ENCODE results near the gene RAB3IL1.
"Not testable (repeated sequence)": the region's sequence is repeated elsewhere in the genome, so short reads cannot be mapped to it uniquely, and the experiment has no call there.

The RAB3IL1 gene

DNA sequence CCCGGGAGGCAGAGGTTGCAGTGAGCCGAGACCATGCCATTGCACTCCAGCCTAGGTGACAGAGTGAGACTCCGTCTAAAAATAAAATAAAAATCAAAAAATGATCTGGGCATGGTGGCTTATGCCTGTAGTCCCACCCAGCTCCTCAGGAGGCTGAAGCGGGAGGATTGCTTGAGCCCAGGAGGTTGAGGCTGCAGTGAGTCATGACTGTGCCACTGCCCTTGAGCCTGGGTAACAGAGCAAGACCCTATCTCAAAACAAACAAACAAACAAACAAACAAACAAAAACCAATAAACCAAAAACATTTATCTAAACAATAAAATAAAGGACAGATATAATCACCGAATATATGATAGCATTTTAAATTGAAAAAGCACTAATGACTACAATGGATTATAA, 36.3 kb upstream of the RAB3IL1 start:
- not testable (repeated sequence) for DNase-seq (ENCODE audit: low read depth in 3 of 3)

- no peak for DNase-seq (ENCODE audit: low read depth in 3 of 3)
Observed at GRCh38 chr11:61952882-61953281, 35.5 kb upstream of the RAB3IL1 start.

DNA sequence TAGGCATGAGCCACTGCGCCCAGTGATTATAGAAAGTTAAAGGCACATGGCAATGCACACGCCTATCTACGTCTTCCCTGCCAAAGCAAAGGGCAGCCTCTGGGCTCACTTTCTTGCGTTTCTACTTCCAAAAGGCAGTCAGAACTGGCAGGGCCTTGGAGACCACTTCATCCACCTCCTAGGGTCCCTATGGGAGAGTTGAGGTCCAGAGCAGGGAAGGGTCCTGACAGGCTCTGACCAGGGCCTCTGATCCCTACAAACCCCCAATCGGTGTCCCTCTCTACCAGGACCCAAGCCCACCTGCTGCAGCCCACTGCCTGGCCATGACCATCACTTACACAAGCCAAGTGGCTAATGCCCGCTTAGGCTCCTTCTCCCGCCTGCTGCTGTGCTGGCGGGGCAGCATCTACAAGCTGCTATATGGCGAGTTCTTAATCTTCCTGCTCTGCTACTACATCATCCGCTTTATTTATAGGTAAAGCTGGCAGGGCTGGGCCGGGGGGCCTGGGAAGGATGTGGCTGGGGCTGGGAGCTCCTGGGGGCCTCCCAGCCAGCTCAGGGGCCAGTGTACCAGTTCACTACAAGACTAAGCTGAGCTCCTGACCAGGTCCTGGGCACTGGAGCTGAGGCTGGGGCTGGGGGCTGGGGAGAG, 34.2 kb upstream of the RAB3IL1 start:
- no peak for DNase-seq (ENCODE audit: low read depth in 3 of 3)

- DNase-seq (ENCODE audit: low read depth in 3 of 3) = no peak
Observed at GRCh38 chr11:61950035-61950547, 32.7 kb upstream of the RAB3IL1 start, which contains the start of gene BEST1. TSS of gene BEST1 (plus strand) at chr11:61950351. CDS start at chr11:61951807, 1,456 bp downstream.

GRCh38 chr11:61949169-61950034, 32.0 kb upstream of the RAB3IL1 start:
- no peak for DNase-seq (ENCODE audit: low read depth in 3 of 3)

DNA sequence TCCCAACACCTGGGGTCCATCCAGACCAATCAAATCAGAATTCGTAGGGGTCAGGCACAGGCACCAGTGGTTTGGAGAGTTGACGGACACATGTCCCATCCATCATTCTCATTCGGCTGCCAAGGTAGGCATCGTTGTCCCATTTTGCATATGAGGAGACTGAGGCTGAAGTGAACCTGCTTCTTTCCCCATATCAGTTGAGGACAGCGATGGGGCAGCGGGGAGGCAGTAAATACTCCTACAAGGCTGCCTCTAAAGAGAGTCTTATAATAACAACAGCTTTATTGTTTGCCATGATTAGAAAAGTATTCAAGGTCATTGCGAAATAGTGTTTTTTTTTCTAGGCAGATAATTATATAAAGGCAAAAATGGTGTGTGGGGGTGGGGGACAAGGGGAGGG, 31.1 kb upstream of the RAB3IL1 start:
- no peak for DNase-seq (ENCODE audit: low read depth in 3 of 3)

DNA sequence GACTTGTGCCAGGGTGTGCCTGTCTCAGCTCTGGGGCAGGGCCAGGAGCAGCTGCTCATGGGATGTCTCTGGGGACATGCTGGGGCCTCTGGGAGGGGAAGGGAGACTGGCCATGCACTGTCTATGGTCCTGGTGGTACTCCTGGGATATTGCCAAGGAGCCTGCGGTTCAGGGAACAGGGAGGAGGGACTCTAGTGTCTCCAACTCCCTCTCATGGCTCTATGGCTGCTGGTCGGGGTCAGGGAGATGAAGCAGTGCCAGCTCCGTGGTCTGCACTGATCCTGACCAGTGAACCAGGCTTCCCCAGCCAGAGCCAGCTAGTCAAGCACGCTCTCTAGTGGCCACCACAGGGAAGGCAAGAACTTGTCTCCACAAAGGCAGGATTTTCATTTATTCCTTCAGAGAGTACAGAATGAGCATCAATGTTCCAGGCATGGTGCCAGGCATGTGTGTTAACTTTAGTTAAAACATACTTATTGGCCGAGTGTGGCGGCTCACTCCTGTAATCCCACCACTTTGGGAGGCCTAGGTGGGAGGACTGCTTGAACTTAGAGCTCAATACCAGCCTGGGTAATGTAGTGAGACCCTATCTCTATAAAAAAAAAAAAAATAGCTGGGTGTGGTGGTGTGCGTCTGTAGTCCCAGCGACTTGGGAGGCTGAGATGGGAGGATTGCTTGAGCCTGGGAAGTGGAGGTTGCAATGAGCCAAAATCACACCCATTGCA, 30.3 kb upstream of the RAB3IL1 start:
- peak in 2 of 3 donors; percentile 31 to 45 for DNase-seq (ENCODE audit: low read depth in 3 of 3)

DNA sequence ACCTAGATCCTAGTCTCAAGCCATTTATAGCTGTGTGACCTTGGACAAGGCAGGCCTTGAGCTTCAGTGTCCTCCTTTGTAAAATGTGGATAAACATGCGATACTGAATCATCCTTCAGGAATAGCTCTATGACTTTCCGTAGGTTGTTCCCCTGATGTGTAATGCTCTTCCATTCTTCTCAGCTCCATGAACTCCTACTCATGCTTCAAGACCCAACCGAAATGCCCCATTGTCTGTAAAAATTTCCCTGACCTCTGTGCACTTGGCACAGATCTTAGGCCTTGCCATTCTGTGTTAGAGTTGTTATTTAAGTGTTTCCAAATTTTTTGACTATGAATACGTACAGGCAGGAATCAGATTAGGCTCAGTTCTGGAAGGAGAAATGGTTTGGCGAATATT, 29.5 kb upstream of the RAB3IL1 start:
- no peak for DNase-seq (ENCODE audit: low read depth in 3 of 3)

DNA sequence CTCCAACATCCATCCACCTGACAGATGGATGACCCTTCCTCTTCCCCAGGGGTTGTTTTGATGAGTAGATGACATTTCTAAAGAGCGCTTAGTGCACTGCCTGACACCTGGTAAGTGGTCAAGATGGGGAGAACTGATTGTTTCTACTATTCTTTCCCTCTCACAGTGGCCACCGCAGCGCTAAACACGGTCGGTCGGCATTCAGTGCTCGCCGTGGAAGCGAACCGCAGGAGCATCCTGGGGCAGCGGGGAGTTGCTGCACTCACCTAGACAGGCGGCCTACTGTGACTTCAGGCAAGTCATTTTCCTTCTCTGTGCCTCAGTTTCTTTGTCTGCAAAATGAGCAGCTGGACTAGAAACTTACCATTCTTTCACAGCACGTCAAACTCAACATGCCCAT, 27.8 kb upstream of the RAB3IL1 start:
- no peak for DNase-seq (ENCODE audit: low read depth in 3 of 3)

GRCh38 chr11:61940466-61940865, 23.1 kb upstream of the RAB3IL1 start:
- no peak for DNase-seq (ENCODE audit: low read depth in 3 of 3)

GRCh38 chr11:61935861-61936260, 18.5 kb upstream of the RAB3IL1 start:
- no peak for DNase-seq (ENCODE audit: low read depth in 3 of 3)

GRCh38 chr11:61930933-61931332, 13.6 kb upstream of the RAB3IL1 start:
- no peak for DNase-seq (ENCODE audit: low read depth in 3 of 3)

- no peak for DNase-seq (ENCODE audit: low read depth in 3 of 3)
Observed at GRCh38 chr11:61928606-61929005, 11.2 kb upstream of the RAB3IL1 start.

- DNase-seq (ENCODE audit: low read depth in 3 of 3) = no peak
Observed at GRCh38 chr11:61927501-61927900, 10.1 kb upstream of the RAB3IL1 start.

DNA sequence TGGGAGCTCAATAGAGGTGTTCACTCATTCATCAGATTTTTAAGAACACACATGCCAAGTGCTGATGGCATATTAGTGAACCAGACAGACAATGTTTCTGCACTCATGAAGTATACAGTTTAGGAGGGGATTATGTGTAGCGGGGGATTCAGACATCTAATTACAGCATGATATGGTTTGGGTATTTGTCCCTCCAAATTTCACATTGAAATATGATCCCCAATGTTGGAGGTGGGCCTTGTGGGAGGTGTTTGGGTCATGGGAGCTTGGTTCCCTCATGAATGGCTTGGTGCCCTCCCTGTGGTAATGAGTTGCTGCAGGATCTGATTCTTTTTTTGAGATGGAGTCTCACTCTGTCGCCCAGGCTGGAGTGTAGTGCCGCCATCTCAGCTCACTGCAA, 8.9 kb upstream of the RAB3IL1 start:
- no peak for DNase-seq (ENCODE audit: low read depth in 3 of 3)

DNA sequence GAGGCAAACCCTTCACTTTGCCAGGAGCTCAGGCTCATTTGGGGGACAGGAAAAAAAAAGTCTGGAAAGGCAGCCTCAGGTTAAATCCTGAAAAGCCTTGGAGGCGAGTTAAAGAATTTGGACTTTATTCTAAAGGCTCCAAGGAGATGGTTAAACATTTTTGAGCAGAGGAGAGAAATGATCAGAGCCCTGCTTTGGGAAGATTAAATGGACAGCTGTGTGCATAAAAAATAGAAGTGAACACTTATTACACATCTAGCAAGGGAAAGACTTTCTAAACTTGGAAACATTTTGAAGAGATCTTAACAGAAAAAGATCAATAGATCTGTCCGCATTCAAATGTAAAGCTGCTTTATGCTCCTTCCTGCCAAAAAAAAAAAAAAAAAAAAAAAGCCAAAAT, 8.4 kb upstream of the RAB3IL1 start:
- DNase-seq (ENCODE audit: low read depth in 3 of 3) = no peak

- DNase-seq (ENCODE audit: low read depth in 3 of 3) = no peak
Observed at GRCh38 chr11:61924064-61924455, 6.7 kb upstream of the RAB3IL1 start.

GRCh38 chr11:61923166-61924063, 6.0 kb upstream of the RAB3IL1 start:
- no peak for DNase-seq (ENCODE audit: low read depth in 3 of 3)

DNA sequence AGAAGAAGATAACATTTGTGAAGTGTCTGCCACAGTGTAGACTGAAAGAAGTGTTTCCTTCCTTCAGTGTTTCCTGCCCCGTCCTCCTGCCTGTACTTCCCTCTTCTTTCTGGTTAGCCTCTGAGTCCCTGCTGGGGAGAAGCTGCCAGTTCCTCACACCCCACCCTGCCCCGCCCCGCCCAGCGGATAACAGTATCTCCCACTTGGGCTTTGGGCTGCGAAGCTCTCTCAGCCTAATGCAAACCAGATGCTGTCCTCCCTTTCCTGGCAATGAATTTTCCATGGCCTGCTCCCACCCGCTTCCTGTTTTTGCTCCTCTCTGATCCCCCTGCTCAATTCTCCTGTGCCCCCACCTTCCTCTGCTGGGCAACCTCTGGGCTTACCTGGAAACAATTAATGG, 5.2 kb upstream of the RAB3IL1 start:
- DNase-seq (ENCODE audit: low read depth in 3 of 3) = no peak

DNA sequence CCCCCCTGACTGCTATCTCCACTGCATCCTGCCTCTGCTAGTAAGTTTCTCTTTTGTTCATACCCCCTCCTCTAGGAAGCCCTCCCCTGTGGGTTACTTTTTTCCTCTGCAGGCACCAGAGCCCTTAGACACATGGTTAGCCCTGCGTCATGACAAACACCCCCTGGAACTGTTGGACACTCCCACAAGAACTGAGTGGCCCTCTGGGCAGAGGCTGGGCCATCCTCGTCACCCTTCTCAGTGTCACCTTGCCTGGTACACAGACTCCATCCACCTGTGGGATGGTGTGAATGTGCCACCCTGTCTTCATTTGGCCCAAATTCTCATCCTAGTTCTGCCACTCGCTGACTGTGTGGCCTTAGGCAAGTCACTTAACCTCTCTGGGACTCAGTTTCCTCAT, 4.1 kb upstream of the RAB3IL1 start:
- no peak for DNase-seq (ENCODE audit: low read depth in 3 of 3)

All from stimulated activated CD4-positive, alpha-beta T cell treated with anti-CD3 and anti-CD28 coated beads, TNF-alpha, amount 100 ng/mL, for 48 hours (primary cell).